Tibial nerve (tissue), 3 donors: ENCODE results near the gene CST6.

Experiments used
- CTCF ChIP-seq, 5 experiments: fragments of 200-600 bp in 3 of 5; fragments of 450-650 bp in 2 of 5; sonication (generic) in 3 of 5; IDR thresholded peaks; one replicate each; pipeline ENCODE4 v1.5.1; 2016 to 2019; ENCODE audit warnings: antibody characterized with exemption in 5 of 5, mild to moderate bottlenecking in 3 of 5, moderate library complexity in 2 of 5
- POLR2A ChIP-seq, 2 donors: fragments of 450-650 bp; IDR thresholded peaks; one replicate each; pipeline ENCODE4 v1.6.1; 2017; ENCODE audit warnings: antibody characterized with exemption in 2 of 2, mild to moderate bottlenecking in 2 of 2, moderate library complexity in 2 of 2

GRCh38 chr11:66044757-66045156 lies 32.9 kb downstream of the CST6 start:
- TF ChIP-seq CTCF (IDR thresholded peaks at IDR 0.05) (no peak), POLR2A (IDR thresholded peaks at IDR 0.05) (no peak)
